Right lobe of liver (tissue), 4 donors: ENCODE measurements around the gene KBTBD13.

Experiments used
- CTCF ChIP-seq, 4 donors: fragments of 200-600 bp in 3 of 4; fragments of 450-650 bp in 1 of 4; IDR thresholded peaks; one replicate each; pipeline versions ENCODE4 v1.5.1 to v1.8.0; 2016 to 2022; ENCODE audit warnings: antibody characterized with exemption in 4 of 4, mild to moderate bottlenecking in 2 of 4
- POLR2A ChIP-seq: fragments of 450-650 bp; IDR thresholded peaks from one replicate; pipeline ENCODE4 v1.6.1; 2017; ENCODE audit warnings: antibody characterized with exemption, mild to moderate bottlenecking
- donor health status: DM: no; HTN: no; CAD: no.
- donor health status: DM: no; HTN: no; CAD: no.
- donor health status: DM: no; HTN: yes; CAD: no.

- TF ChIP-seq CTCF (IDR thresholded peaks at IDR 0.05): no peak
- no peak for TF ChIP-seq POLR2A
Observed at GRCh38 chr15:65081758-65082157, 5.2 kb downstream of the KBTBD13 start.
